Measurements from ENCODE around the gene SIAH1.

DNA sequence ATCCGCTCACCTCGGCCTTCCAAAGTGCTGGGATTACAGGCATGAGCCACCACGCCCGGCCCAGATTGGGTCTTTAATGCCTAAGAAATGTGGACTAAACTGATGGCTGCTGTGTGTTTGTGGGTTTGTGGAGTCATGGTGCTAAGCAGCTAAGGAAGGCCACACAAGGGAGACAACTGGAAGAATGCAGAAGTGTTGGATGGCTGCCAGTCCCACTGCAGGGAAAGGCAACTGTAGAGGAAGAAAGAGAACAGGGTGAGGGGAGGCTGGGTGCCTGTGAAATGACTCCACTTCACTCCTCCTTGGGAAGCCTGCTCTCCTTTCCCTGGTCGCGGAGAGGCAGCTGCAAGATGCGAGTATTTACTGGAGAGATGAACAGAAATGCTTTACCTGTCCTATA, 23.5 kb upstream of the SIAH1 start:
- TF ChIP-seq CTCF (IDR thresholded peaks at IDR 0.05; ENCODE audit: insufficient read depth, low read depth, low read length): no peak
- no peak for TF ChIP-seq EZH2 (IDR thresholded peaks at IDR 0.05; ENCODE audit: insufficient read depth, low read length)
